ACC112 (cell line): ENCODE results near the gene ADM.
A peak's percentile ranks its signal among the peaks of the same experiment; 100 is the strongest.

Experiments used
- H2AFZ ChIP-seq: fragments of 200-600 bp; sonication (generic); one replicate; pipeline ENCODE4 v1.6.0; 2017; ENCODE audit warnings: antibody characterized with exemption, low read length; ENCODE audit not compliant: unreplicated experiment
- H3K27ac ChIP-seq: fragments of 200-600 bp; sonication (generic); 2 replicates; pipeline ENCODE4 v1.5.1; 2014; ENCODE audit warnings: low read depth, mild to moderate bottlenecking, antibody characterized with exemption, low read length, moderate library complexity
- H3K27me3 ChIP-seq: fragments of 200-600 bp; sonication (generic); 2 replicates; pipeline ENCODE4 v1.6.1; 2014; ENCODE audit warnings: mild to moderate bottlenecking, antibody characterized with exemption, low read length, moderate library complexity, mixed read lengths; ENCODE audit not compliant: insufficient read depth
- H3K36me3 ChIP-seq: fragments of 200-600 bp; sonication (generic); 2 replicates; pipeline ENCODE4 v1.6.1; 2016; ENCODE audit warnings: mild to moderate bottlenecking, antibody characterized with exemption, low read length, moderate library complexity, mixed read lengths; ENCODE audit not compliant: insufficient read depth
- H3K4me1 ChIP-seq: fragments of 200-600 bp; sonication (generic); one replicate; pipeline ENCODE4 v1.6.1; 2016; ENCODE audit warnings: low read length, mixed read lengths; ENCODE audit not compliant: insufficient read depth, unreplicated experiment, control insufficient read depth
- H3K4me3 ChIP-seq: fragments of 200-600 bp; sonication (generic); 2 replicates; pipeline ENCODE4 v1.5.1; 2014; ENCODE audit warnings: mild to moderate bottlenecking, low read depth, low read length
- H3K79me2 ChIP-seq: fragments of 200-600 bp; sonication (generic); one replicate; pipeline ENCODE4 v1.6.0; 2016; ENCODE audit warnings: low read length; ENCODE audit not compliant: control insufficient read depth, unreplicated experiment, insufficient read depth

Gene ADM

GRCh38 chr11:10322830-10323792, 18.2 kb downstream of the ADM start:
- Histone ChIP-seq H3K36me3 (no peaks in the 10 kb centered on the region), H3K4me3 (peak overlapping the region; percentile 4; the same call in 1 of the 2 replicates), H3K27ac (peak overlapping the region; percentile 98), H3K27me3 (no peaks in the 10 kb centered on the region), H3K4me1 (peaks cover 57% of the 10 kb centered on the region), H3K79me2 (no peaks in the 10 kb centered on the region), H2AFZ (peak overlapping the region; percentile 44)

- H2AFZ ChIP-seq, result peak overlapping the region; percentile 5
- no peaks in the 10 kb centered on the region for H3K36me3 ChIP-seq
- H3K4me3 ChIP-seq, result peak overlapping the region; percentile 4; the same call in 1 of the 2 replicates
- no peaks in the 10 kb centered on the region for H3K79me2 ChIP-seq
- peaks cover 64% of the 10 kb centered on the region for H3K4me1 ChIP-seq
- H3K27me3 ChIP-seq, result no peaks in the 10 kb centered on the region
- peak overlapping the region; percentile 98 for H3K27ac ChIP-seq
Observed at GRCh38 chr11:10323793-10324170, 18.9 kb downstream of the ADM start.

GRCh38 chr11:10324474-10324873, 19.6 kb downstream of the ADM start:
- Histone ChIP-seq H3K4me1 (peaks cover 71% of the 10 kb centered on the region), H3K4me3 (no peak overlapping the region), H3K27ac (peak overlapping the region; percentile 98), H2AFZ (no peak overlapping the region), H3K27me3 (no peaks in the 10 kb centered on the region), H3K79me2 (no peaks in the 10 kb centered on the region), H3K36me3 (no peaks in the 10 kb centered on the region)

- Histone ChIP-seq H3K36me3 (no peaks in the 10 kb centered on the region), H3K27ac (peak overlapping the region; percentile 98), H3K79me2 (no peaks in the 10 kb centered on the region), H2AFZ (peak overlapping the region; percentile 24), H3K4me3 (peak overlapping the region; percentile 35; the same call in 1 of the 2 replicates), H3K27me3 (no peaks in the 10 kb centered on the region), H3K4me1 (peaks cover 80% of the 10 kb centered on the region)
Observed at GRCh38 chr11:10325277-10326011, 20.6 kb downstream of the ADM start.

GRCh38 chr11:10326012-10326964, 21.4 kb downstream of the ADM start:
- H3K36me3 ChIP-seq, result no peaks in the 10 kb centered on the region
- peak overlapping the region; percentile 16 for H2AFZ ChIP-seq
- peak overlapping the region; percentile 98 for H3K27ac ChIP-seq
- H3K79me2 ChIP-seq, result no peaks in the 10 kb centered on the region
- H3K4me1 ChIP-seq, result peaks cover 88% of the 10 kb centered on the region
- no peaks in the 10 kb centered on the region for H3K27me3 ChIP-seq
- H3K4me3 ChIP-seq, result no peak overlapping the region

GRCh38 chr11:10327254-10327653, 22.4 kb downstream of the ADM start:
- Histone ChIP-seq H3K27ac (peak overlapping the region; percentile 98), H3K36me3 (no peaks in the 10 kb centered on the region), H2AFZ (no peak overlapping the region), H3K4me3 (no peak overlapping the region), H3K79me2 (no peaks in the 10 kb centered on the region), H3K27me3 (no peaks in the 10 kb centered on the region), H3K4me1 (peaks cover 90% of the 10 kb centered on the region)

- no peaks in the 10 kb centered on the region for H3K36me3 ChIP-seq
- H3K79me2 ChIP-seq, result no peaks in the 10 kb centered on the region
- peak overlapping the region; percentile 70 for H2AFZ ChIP-seq
- no peaks in the 10 kb centered on the region for H3K27me3 ChIP-seq
- peak overlapping the region; percentile 98 for H3K27ac ChIP-seq
- H3K4me1 ChIP-seq, result peaks cover 79% of the 10 kb centered on the region
- peak overlapping the region; percentile 46; the same call in 1 of the 2 replicates for H3K4me3 ChIP-seq
Observed at GRCh38 chr11:10328314-10329098, 23.6 kb downstream of the ADM start.

- Histone ChIP-seq H3K27me3 (no peaks in the 10 kb centered on the region), H3K36me3 (no peaks in the 10 kb centered on the region), H3K27ac (peak overlapping the region; percentile 98), H3K4me1 (peaks cover 70% of the 10 kb centered on the region), H3K79me2 (no peaks in the 10 kb centered on the region), H2AFZ (no peak overlapping the region), H3K4me3 (peak overlapping the region; percentile 46; the same call in 1 of the 2 replicates)
Observed at GRCh38 chr11:10329356-10329755, 24.5 kb downstream of the ADM start.

GRCh38 chr11:10329935-10330334, 25.1 kb downstream of the ADM start:
- Histone ChIP-seq H3K4me1 (peaks cover 65% of the 10 kb centered on the region), H2AFZ (no peak overlapping the region), H3K27me3 (no peaks in the 10 kb centered on the region), H3K4me3 (no peak overlapping the region), H3K36me3 (no peaks in the 10 kb centered on the region), H3K79me2 (no peaks in the 10 kb centered on the region), H3K27ac (peak overlapping the region; percentile 98)
